ENCODE measurements around the gene TP63. TPM values are rescaled to one million over a fixed set of nuclear protein-coding genes. Genes with fewer than 3 reads are reported as not detected.

The TP63 gene
- total RNA-seq, 1 donor from 2014 or later = under 0.01 TPM

DNA sequence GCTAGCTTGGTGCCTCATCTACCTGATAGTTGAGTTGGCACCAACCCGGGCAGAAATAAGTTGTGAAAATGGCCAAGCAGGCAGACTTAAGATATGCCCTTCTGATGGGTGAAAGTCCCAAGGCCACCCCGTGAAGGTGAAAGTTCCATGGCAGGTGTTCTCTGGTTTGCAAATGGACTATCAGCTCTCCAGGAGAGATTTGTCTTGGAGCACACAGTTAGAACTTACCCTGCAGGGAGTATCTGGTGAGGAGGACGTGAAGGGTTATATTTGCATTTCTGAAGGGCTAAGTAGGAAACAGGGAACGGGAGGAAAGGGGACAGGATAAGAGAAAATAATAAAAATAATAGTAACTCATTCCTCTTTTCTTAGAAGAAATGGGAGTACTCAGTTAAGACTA is 220.5 kb downstream of the TP63 start:
- no peak for DNase-seq (ENCODE audit: low read depth in 2 of 2)

DNA sequence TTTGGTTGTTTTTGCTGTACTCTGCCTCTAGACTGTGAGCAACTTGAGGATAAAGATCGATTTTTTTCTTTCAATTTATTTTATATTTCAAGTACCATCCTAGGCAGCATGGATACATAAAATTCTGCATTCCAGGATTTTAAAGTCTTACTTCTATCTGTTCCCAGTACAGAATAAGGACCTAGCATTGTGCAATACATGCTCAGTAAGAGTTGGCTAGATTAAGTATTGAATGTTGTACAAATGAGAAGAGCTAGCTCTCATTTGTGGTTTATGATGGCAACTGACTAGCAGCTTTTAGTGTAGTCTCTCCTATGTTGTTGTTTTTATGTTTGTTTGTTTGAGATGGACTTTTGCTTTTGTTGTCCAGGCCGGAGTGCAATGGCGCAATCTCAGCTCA is 222.7 kb downstream of the TP63 start:
- no peak for DNase-seq (ENCODE audit: low read depth in 2 of 2)

DNA sequence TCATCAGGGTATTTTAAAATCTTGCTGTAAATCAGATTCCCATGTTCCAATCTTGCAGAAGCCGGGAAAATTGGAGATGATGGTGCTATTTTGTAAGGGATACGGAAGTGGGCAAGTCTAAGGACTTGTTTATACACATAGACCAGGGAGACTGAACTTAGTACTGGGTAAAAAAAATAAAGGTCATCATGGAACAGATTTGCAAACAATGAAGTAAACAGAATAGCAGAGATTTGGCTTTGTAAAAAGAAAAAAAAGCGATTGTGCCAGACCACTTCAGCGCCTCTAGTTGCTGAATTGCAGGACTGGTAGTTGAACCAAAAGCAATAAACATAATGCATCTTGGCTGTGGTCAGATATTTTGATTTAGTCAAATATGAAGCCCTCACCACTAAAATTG is 229.1 kb downstream of the TP63 start:
- DNase-seq (ENCODE audit: low read depth in 2 of 2) = no peak

DNA sequence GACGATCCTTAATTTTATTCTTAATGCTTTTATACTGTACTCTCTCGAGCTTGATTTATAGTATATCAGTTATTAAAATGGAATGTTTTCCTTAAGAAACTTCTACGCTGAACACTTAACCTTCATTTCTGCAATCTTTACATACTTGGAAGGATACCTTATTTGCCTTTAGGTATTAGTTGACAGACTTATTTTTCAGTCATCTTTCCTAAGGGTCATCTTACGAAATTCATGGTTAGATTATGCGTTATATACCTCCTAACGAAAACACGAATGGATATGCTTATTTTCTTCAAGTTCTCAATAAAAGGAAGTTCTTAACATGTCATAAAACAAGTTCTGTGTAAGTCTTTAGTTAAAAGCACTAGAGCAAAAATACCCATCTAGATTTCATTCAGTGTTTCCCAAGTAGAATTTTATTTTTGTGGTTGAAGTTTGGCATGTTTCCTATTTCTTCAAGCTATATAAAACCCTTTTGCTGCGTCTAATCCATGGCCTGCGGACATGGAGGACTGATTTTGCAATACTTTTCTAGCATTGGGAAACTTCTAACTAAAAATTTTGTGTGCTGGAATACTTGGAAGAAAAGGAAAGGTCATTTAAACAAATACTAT is 231.3 kb downstream of the TP63 start:
- no peak for DNase-seq (ENCODE audit: low read depth in 2 of 2)

DNA sequence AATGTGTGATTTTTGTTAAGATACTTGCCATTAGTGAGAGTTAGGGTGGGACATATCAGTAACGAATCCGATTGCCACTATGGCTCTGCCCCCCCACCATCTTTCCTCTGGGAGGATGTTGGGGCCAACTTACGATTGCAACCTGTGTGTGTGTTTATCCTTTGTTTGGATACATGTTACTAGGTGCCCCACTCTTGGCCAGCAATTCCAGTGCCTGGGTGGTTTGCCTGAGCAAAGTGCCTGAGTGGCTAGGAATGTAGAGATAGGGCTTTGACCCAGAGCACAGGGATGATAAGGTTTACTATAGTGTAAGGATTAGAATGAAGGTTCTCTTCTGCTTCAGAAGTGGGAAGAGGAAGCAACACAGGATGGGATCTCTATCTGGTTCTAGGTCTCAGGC is 231.8 kb downstream of the TP63 start:
- DNase-seq (ENCODE audit: low read depth in 2 of 2) = no peak

DNA sequence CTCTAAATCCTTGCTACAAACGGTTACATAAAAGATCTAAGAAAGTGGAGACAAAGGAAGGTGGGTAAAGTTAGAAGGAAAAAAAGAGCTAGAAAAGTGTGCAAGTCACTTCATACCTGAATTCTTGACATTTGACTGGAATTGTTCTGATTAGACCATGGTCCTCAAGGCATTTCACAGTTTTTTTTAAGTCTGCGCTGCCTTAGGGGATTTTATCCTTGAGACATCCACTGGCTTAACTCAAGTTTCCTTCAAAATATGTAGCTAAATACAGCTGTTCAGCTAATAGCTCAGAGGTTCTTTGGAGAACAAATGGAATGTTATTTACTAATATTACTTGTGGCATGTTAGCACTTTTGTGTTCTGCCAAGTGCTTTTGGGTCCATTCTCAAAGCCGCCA is 236.9 kb downstream of the TP63 start:
- no peak for DNase-seq (ENCODE audit: low read depth in 2 of 2)

DNA sequence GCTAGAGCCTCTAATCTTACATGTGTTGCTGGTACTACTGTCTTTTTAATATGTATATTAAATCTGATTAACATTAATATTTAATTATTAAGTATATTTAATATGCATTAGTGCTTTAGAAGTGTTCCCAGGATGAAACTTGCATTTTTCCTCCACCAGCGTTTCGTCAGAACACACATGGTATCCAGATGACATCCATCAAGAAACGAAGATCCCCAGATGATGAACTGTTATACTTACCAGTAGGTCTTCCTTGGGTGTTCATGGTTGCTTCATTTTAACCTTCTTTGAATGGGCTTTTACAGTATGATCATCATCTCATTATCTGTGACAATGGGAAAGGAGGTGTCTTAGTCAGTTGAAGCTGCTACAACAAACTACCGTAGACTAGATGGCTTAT is 238.0 kb downstream of the TP63 start:
- DNase-seq (ENCODE audit: low read depth in 2 of 2) = no peak

DNA sequence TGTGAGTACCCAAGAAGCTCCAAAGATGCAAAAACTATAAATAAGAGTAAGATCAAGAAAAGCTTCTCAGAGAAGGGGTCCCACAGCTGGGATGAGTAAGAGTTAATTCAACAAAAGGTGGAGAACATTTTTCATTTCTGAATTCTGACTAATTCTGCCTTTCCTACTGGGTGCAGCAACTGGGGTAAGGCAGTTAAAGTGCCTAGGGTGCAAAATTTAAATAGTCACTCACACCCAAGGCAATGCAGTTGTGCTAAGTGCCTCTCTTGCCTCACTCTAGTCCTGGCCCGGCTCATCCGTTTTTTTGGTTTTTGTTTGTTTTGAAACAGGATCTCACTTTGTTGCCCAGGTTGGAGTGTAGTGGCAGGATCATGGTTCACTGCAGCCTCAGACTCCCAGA is 240.2 kb downstream of the TP63 start:
- DNase-seq (ENCODE audit: low read depth in 2 of 2) = no peak

DNA sequence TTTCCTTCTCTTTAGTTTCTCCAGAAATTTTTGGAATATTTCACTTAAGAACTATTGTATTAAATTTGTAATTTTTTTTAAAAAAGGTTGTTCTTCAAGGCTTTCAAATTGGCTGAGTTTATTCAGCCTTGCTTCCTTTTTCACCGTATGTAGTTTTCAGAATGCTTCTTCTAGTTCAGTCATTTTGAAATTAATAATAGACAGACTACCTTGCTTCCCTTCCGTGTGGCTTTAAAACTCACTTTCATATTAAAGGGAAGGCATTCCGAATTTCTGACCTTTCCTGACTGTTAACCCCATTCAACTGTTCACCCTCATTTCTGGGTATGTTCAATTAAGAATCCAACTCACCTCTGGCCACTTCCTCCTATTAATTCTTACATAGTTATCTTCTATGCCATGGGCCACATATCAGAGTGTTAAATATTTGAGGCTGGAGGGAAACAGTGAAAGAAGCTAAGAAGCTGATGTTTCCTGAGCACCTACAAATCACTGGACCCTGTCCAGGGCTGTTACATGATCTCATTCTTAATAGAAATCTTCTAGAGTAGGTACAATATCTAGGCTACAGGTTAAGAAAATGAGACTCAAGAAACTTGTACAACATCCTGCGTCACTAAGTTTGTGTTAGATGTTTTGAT is 252.0 kb downstream of the TP63 start:
- DNase-seq (ENCODE audit: low read depth in 2 of 2) = no peak

DNA sequence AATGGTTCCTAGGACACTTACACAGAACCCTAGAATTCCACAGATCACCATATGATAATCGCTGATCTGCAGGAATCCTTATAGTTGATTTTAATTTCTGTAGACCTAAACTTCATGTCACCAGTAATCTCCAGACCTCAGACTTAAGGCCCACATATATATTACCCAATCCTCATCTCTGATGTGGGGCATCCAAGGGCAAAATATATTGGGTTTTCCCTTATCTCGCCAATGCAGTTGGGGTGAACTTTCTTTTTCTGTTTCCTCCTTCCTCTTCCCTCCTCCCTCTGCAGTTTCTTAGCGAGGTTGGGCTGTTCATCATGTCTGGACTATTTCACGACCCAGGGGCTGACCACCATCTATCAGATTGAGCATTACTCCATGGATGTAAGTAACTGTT is 259.3 kb downstream of the TP63 start:
- no peak for DNase-seq (ENCODE audit: low read depth in 2 of 2)

DNA sequence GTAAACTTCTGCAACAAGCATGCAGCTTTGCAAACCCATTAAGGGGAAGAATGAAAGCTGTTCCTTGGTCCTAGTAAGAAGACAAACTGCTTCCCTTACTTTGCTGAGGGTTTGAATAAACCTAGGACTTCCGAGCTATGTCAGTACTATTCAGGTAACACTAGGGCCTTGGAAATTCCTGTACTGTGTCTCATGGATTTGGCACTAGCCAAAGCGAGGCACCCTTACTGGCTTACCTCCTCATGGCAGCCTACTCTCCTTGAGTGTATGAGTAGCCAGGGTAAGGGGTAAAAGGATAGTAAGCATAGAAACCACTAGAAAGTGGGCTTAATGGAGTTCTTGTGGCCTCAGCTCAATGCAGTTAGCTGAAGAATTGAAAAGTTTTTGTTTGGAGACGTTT is 265.3 kb downstream of the TP63 start:
- DNase-seq (ENCODE audit: low read depth in 2 of 2) = no peak

DNA sequence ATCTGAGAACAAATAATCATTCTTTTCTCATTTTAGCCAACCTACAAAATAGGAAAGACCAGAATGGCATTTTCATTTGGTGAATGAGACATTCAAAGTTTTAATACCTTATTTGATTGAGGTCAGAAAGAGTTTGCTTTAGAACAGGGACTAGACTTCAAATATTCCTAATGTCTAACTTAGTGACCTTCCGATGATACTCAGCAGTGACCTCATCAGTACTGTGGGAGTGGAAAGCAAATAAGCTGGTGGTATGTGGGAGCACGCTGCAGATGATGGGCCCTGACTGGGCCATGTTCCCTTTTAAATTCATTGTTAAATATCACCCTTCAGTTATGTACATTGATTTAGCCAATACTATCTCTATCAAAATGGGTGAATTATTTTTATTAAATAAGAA is 266.2 kb downstream of the TP63 start:
- DNase-seq (ENCODE audit: low read depth in 2 of 2) = no peak

DNA sequence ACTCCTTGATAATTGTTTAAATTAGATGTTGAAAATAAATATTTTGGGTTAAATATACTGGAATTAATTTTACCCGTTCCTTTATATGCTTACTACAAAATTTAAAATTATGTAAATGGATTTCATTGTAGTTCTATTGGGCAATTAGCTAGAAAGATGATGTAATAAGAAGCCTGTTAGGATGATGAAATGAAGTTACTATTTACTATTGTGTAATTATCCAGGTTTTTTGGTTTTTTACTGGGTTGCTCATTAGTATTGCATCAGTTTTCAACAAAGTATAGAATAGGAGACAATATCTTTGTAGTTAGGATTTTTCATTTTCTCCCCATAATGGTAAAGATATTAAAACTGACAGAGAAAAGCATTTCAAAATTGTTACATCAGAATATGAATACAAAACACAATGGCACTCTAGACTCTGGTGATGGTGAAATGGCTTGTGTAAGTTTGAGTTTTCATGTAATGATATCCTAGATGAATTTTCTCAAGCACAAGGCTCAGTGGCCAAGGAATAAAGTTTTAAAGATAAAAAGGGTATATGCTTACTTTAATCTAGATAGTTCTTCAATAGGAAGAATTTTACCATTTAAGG is 267.5 kb downstream of the TP63 start:
- no peak for DNase-seq (ENCODE audit: low read depth in 2 of 2)

DNA sequence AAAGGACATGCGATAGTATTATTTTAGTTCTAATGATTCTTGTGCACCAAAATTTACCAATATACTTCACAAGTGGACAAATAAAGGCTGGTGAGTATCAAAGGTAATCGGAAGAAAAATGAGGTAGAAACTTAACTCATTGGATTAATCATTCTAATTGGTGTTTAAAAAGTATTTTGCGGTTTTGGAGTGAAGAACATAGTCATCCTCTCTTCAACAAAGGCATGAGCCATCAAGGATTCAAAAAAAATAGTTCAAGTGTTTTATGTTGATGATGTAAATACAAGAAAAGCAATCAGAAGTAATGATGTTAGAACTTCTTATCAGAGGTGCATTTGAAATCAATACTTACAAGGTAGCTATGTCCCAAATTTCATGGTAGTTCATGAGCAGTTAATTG is 268.0 kb downstream of the TP63 start:
- DNase-seq (ENCODE audit: low read depth in 2 of 2) = no peak

DNA sequence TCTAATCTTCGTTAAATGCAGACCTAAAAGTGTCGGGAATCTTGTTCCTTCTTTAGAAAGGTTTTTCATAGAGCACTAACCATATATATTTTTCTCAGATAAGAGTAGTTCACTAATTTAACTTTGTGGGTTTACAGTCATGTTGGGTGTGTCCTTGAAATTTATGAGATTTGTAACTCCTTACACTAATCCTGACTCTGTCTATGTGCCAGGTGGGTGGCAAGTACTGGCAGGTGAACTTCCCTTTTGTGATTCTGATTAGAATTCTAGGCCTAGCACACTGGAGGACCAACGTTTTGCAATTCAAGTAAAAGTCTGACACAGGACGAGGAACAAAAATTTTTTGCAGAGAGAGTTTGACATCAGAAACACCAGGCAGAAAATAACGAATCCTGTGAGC is 269.4 kb downstream of the TP63 start:
- DNase-seq (ENCODE audit: low read depth in 2 of 2) = no peak

DNA sequence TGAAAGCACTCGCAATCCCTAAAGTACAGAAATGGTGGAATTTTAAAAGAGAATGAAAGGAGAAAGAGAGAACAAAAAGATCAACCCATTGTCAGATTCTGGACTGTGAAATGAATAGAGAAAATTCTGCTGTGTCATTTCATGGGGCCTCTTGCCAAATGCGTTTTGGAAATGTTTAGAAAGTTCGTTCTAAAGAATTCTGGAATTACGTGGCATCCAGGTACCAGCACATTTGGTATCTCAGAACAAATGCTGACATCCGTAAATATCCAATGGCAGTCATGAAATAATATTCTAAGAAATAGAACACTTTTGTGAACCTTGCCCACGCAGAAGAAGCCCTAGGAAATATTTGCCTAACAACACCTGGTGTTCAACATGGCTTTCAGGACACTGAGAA is 270.3 kb downstream of the TP63 start:
- no peak for DNase-seq (ENCODE audit: low read depth in 2 of 2)

DNA sequence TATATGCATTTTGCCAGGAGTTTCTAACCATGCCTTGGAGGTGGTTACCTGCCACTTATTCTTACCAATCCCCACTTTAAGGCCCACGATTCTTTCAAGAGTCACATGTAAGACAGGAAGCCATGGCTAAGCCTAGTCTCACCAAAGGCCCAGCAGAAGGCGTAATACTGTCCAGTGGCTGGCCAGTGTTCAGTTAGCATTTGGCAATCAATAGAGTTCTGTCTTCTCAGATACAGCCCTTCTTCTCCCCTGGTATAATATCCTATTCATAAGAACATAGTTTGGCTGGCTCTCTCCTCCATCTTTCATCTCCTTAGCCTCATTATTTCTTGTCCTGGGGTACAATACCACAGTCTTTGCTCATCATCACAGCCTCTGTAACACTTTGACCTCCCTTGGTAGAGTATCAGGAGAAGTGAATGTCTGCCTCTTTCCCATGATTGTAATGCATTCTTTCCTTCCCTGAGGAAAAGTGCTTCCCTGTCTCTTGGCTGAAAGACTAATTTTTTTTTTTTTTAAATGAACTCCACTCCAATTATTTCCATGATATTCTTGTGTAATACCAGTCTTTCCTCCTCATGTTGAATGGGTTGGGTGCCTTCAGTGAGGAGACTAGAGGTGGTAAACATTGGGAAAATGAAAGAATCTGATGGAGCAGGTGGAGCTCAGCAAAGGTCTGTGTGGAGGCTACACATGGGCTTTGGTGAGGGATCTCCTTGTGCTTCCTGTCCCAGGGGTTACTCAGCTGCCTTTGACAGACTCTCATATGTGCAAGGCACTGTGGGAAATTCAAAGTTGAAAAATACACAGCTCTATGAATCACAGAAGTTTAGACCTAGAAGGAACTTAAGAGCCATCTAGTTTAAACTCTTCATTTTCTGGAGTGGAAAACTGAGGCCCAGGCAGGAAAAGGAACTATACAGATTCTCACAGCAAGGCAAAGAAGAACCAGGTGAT is 271.3 kb downstream of the TP63 start:
- DNase-seq (ENCODE audit: low read depth in 2 of 2) = peak in 1 of 2 donors; percentile 13

DNA sequence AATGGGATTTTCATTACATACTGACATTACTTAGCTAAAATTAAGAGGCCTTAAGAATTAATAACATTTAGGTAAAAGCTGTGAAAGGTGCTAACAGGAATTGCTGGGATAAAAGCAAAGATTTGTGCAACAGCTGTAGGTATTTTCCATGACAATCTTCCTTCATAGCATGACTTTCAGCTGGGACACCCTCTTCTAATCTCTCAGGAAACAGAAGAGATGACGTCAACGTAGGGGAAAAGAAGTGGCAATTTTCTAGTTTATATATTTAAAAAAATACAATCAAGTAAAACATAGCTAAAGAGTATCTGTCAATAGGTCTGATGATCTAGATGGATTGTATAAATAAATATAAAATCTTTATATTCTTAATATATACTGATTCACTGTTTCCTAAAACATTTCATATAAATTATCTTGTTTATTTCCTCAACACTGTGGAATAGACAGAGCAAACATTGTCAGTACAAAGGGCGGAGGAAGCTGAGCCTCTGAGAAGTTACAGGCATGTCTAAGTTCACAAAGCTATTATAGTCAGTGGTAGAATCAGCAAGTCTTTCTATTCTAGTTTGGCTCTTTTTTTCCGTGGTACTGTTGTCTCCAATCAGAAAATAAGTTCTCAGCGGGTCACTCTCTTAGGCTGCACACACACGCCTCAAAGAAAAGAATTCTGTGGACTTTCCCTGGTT is 272.5 kb downstream of the TP63 start:
- peak; percentile 83 to 85 for DNase-seq (ENCODE audit: low read depth in 2 of 2)

DNA sequence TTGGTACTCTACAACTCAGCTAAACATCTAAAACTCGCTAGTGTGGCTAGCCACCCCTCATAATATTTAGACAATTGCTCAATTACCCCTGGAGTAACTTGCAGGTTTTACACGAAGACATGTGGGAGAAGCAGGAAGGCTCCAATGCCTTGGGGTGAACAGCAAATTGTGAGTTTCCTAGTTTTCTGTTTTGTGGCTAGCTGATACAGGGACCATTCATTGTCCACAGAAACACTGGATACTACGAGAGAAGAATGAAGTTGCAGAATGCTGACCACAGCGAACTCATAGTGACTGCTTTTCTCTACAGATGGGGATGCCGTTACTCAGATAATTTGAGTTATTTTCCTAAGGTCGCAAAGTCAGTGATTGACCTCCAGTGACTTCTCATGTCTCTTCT is 276.6 kb downstream of the TP63 start:
- DNase-seq (ENCODE audit: low read depth in 2 of 2) = no peak

DNA sequence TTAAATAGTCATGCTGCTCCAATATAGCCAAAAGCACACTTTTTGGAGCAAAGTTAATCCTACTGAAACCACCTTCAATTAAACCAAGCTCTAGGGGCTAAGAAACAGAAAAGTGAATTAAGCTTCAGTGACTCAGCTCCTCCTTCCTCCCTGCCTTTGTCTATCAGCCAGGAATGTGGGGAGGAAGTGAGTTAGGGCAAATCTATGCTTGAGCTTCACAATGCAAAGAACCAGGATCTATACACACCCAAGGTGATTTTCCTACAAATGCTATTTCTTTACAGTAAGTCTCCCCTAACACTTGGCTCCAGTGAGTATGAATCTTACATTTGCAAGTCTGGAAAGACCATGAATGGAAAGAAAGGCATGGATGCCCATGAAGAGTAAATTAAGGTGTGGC is 277.5 kb downstream of the TP63 start:
- DNase-seq (ENCODE audit: low read depth in 2 of 2) = peak; percentile 9 to 89

DNA sequence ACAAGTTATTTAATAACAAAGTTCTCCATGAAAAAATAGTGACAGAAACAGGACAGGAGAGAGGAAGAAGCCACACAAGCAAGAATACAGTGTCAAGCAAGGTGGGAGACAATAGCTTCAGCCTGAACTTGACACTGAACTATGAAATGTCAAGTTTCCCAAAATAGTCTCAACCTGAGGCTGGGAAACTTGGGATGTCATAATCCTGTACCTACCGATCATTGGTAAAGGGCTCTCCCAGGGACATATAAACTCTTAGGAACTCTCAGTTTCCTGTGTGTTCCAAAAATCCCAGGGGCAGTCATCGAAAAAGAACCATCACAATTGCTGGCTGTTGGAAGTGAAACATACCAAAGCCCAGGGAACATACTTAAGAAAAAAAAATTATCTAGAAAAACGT is 277.9 kb downstream of the TP63 start:
- DNase-seq (ENCODE audit: low read depth in 2 of 2) = no peak

DNA sequence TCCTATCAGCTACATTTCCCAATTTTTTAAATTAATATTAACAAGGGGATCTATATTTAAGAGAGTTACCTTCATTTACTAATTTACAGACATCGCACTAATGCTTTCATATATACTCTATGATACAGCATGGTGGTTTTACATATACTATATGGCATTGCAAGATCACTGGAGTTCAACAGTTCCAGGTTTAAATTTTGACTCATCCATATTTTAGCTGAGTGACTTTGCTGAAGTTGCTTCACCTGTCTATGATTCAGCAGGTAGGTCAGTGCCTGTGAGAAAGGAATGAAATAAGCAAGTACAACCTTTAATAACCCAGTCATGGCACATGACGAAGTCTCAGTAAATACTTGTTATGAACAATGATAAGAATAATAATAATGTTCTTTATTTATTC is 278.4 kb downstream of the TP63 start:
- DNase-seq (ENCODE audit: low read depth in 2 of 2) = no peak

All from lung microvascular endothelial cell (primary cell).